ENCODE data around the gene CD5L. TPM values are rescaled to one million over a fixed set of nuclear protein-coding genes. Genes with fewer than 3 reads are reported as not detected.

Gene CD5L
- total and polyA plus RNA-seq, 9 of the 15 experiments (the other 6 are each of a cell fraction or from before 2014, with no cell fraction given): not detected

GRCh38 chr1:157819215-157819614, 22.4 kb downstream of the CD5L start (continued):
- no peak for TF ChIP-seq MYC (IDR thresholded peaks at IDR 0.05; ENCODE audit: low read depth, low read length)
- no peak for TF ChIP-seq MYC (CRISPR knock-in tag; IDR thresholded peaks at IDR 0.05; ENCODE audit: borderline replicate concordance, low read depth)
- no peak for TF ChIP-seq HDGF (IDR thresholded peaks at IDR 0.05)
- TF ChIP-seq SMAD1 (IDR thresholded peaks at IDR 0.05; ENCODE audit: low read depth, low read length, partially characterized antibody): no peak
- TF ChIP-seq BRF1 (IDR thresholded peaks at IDR 0.05; ENCODE audit: borderline replicate concordance, extremely low read depth, insufficient read length): no peak
- TF ChIP-seq STAT5A (IDR thresholded peaks at IDR 0.05; ENCODE audit: borderline replicate concordance, low read length): no peak
- no peak for TF ChIP-seq U2AF2 (optimal IDR thresholded peaks at IDR 0.05; ENCODE audit: low read depth, low read length)
- no peak for TF ChIP-seq CTCF (IDR thresholded peaks at IDR 0.05 in 2 of 3, conservative IDR thresholded peaks at IDR 0.05 in 1 of 3; ENCODE audit: insufficient read depth in 2 of 3, low read depth in 1 of 3, low read length in 3 of 3)

- 0% methylated on average over 1 of the region's 1 CpG for WGBS (ENCODE audit: insufficient coverage, low coverage, missing lambda C conversion rate)
- Histone ChIP-seq H2AFZ (ENCODE audit: low read depth, low read length) (no peak overlapping the region), H3K36me3 (ENCODE audit: control insufficient read depth, insufficient read depth, low read length) (no peaks in the 10 kb centered on the region), H3K4me3 (no peak overlapping the region), H3K4me1 (replicated peaks in 1 of 2; ENCODE audit: control insufficient read depth in 2 of 2, insufficient read depth in 2 of 2, low read length in 2 of 2) (no peaks in the 10 kb centered on the region), H3K9me1 (ENCODE audit: control insufficient read depth, insufficient read depth, low read length) (no peaks in the 10 kb centered on the region), H4K20me1 (replicated peaks; ENCODE audit: control insufficient read depth, insufficient read depth, low read length) (no peaks in the 10 kb centered on the region), H3K27me3 (ENCODE audit: control insufficient read depth in 2 of 2, insufficient read depth in 2 of 2, low read length in 2 of 2) (no peaks in the 10 kb centered on the region), H3K4me2 (ENCODE audit: insufficient read depth, low read length) (no peak overlapping the region), H3K27ac (ENCODE audit: extremely low read depth, low read depth, low read length) (no peak overlapping the region), H3K79me2 (ENCODE audit: control insufficient read depth, insufficient read depth, low read length) (no peaks in the 10 kb centered on the region), H3K9me3 (replicated peaks; ENCODE audit: control insufficient read depth, insufficient read depth, low read depth, low read length) (no peaks in the 10 kb centered on the region), H3K9ac (ENCODE audit: insufficient read depth in 1 of 2, low read depth in 2 of 2, low read length in 2 of 2) (no peak overlapping the region)
- POLR2A ChIA-PET: no interaction called here
- TF ChIP-seq ZBED1 (IDR thresholded peaks at IDR 0.05): no peak
- TF ChIP-seq TRIM28 (IDR thresholded peaks at IDR 0.05): peak; percentile 38; the same call in 1 of the 2 replicates
- no peak for ATAC-seq
- in situ Hi-C loops (cut with MboI) (no loop called here), intact Hi-C loops (cut with micrococcal nuclease) (no loop called here)
- BruUV-seq (replicated peaks): no TSS peak
- FAIRE-seq: no peak
- no peak for DNase-seq (ENCODE audit: extremely low read depth in 1 of 4, low spot score in 3 of 4)
- CTCF ChIA-PET (ENCODE audit: low intra/inter-chr PET ratio): no interaction called here
Measured at GRCh38 chr1:157813269-157813668, 28.3 kb downstream of the CD5L start.

All from K562 (cell line).